NB4 (cell line): Measurements from ENCODE around the gene KMT2C.

Experiments used
- CTCF ChIP-seq: IDR thresholded peaks from one replicate; pipeline ENCODE4 v1.5.1; 2012; ENCODE audit warnings: low read depth, low read length
- MAX ChIP-seq: IDR thresholded peaks from 2 replicates; pipeline ENCODE4 v1.6.1; 2011; ENCODE audit warnings: low read depth, low read length
- POLR2A ChIP-seq: IDR thresholded peaks from 2 replicates; pipeline ENCODE4 v1.6.1; 2011; ENCODE audit warnings: mild to moderate bottlenecking; ENCODE audit not compliant: insufficient read length; ENCODE audit errors: extremely low read depth

- no peak for TF ChIP-seq CTCF
- TF ChIP-seq POLR2A, result no peak
- no peak for TF ChIP-seq MAX
These were observed 315.6 kb downstream of the KMT2C start for GRCh38 chr7:152120210-152120609.
